Astrocyte of the cerebellum (primary cell): ENCODE measurements around the gene RYR1.
"Not testable (repeated sequence)": the region's sequence is repeated elsewhere in the genome, so short reads cannot be mapped to it uniquely, and the experiment has no call there.

Source experiments
- DNase-seq: peaks from one replicate; pipeline ENCODE4 v3.0.0-alpha.2; 2011; ENCODE audit warnings: low read depth
- H3K4me3 ChIP-seq: 2 replicates; pipeline ENCODE4 v1.5.1; 2011; ENCODE audit warnings: mild to moderate bottlenecking, low read depth, low read length, moderate library complexity
- CTCF ChIP-seq: IDR thresholded peaks from 2 replicates; pipeline ENCODE4 v1.5.1; 2012; ENCODE audit warnings: low read length, low read depth, moderate library complexity, mild to moderate bottlenecking; ENCODE audit errors: missing control alignments
- in situ Hi-C: cut with HindIII; loops from 2 replicates; pipeline ENCODE4 v1.10.0; 2017; ENCODE audit warnings: low sequenced_read_pairs

Gene RYR1

GRCh38 chr19:38565691-38566105 lies 132.2 kb downstream of the RYR1 start:
- no peak overlapping the region for H3K4me3 ChIP-seq
- no peak for DNase-seq
- in situ Hi-C loops, result no loop called here
- no peak for TF ChIP-seq CTCF

DNA sequence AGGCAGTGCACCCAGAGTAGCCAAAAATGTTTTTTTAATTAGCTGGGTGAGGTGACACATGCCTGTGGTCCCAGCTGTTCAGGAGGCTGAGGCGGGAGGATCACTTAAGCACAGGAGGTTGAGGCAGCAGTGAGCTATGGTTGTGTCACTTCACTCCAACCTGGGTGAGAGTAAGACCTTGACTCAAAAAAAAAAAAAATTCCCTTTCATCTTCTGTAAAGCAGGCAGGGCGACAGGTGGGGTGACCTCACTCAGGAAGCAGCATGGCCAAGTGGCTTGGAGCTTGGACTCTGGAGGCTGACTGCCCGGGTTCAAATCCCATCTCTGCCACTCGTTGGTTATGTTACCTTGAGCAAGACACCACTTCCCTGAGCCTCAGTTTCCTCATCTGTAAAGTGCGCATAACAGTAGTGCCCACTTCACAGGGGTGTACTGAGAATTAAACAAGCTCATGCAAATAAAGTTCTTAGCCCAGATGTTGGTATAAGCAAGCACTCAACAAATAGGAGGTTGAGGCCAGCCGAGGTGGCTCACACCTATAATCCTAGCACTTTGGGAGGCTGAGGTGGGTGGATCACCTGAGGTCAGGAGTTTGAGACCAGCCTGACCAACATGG lies 136.0 kb downstream of the RYR1 start:
- no peak for DNase-seq
- in situ Hi-C loops, result no loop called here
- no peak overlapping the region for H3K4me3 ChIP-seq
- TF ChIP-seq CTCF, result no peak

DNA sequence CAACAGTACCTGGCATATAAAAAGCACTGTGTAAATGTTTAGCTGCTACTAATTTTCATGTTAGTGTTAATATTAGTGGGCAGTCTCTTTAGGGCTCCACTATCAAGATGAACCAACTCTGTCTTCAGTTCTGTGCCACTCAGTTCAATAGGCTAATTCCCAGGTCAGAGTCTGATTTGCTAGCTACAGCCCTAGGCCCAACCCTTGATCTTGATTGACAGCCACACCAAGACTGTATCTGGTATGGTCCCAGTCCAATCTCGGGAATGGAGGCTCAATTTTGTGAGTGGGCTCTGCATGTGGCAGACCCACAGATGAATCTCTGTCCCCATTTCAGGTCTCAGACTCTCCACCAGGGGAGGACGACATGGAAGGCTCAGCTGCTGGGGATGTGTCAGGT lies 138.2 kb downstream of the RYR1 start:
- no peak overlapping the region for H3K4me3 ChIP-seq
- in situ Hi-C loops, result no loop called here
- no peak for TF ChIP-seq CTCF
- no peak for DNase-seq

DNA sequence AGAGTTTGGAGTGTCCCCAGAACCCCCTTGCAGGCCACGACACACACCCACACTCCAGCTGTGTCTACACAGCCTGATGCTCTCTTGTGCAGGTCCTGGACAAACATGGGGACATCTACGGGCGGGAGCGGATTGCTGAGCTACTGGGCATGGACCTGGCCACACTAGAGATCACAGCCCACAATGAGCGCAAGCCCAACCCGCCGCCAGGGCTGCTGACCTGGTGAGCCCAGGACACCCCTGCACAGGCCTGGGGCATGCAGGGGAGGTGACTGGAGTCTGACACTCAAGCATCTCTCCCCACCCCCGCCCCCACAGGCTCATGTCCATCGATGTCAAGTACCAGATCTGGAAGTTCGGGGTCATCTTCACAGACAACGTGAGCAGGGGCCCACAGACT lies 144.3 kb downstream of the RYR1 start:
- H3K4me3 ChIP-seq, result no peak overlapping the region
- in situ Hi-C loops, result no loop called here
- TF ChIP-seq CTCF, result no peak
- no peak for DNase-seq

DNA sequence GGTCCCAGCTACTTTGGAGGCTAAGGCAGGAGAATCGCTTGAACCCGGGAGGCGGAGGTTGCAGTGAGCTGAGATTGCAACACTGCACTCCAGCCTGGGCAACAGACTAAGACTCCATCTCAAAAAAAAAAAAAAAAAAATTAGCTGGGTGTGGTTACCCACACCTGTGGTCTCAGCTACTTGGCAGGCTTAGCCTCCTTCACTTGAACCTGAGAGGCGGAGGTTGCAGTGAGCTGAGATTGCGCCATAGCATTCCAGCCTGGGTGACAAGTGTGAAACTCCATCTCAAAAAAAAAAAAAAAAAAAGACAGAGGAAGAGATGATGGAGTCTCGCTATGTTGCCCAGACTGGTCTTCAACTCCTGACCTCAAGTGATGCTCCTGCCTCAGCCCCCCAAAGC lies 145.8 kb downstream of the RYR1 start:
- in situ Hi-C loops, H3K4me3 ChIP-seq, DNase-seq: not testable (repeated sequence)

- no peak for DNase-seq
- H3K4me3 ChIP-seq, result no peak overlapping the region
- in situ Hi-C loops, result loop anchor here (10.0 kb wide), 1 partner anchor 55 kb away; no protein-coding TSS in a partner anchor
- TF ChIP-seq CTCF, result no peak
Measured at GRCh38 chr19:38580080-38580479, 146.6 kb downstream of the RYR1 start.

GRCh38 chr19:38583219-38583984 lies 149.9 kb downstream of the RYR1 start:
- TF ChIP-seq CTCF, result no peak
- H3K4me3 ChIP-seq, result no peak overlapping the region
- DNase-seq, result no peak
- in situ Hi-C loops, result loop anchor here (10.0 kb wide), 1 partner anchor 59 kb away; no protein-coding TSS in a partner anchor
